ENCODE results near the gene IL22RA2. TPM values are rescaled to one million over a fixed set of nuclear protein-coding genes. Genes with fewer than 3 reads are reported as not detected.

Gene IL22RA2
- polyA plus RNA-seq (2013, experiment 1 of 2), result not detected
- polyA plus RNA-seq (2013, experiment 2 of 2), result not detected

GRCh38 chr6:137173501-137173900 is at the start of gene IL22RA2:
IL22RA2 (minus strand) TSS chr6:137173644; CDS start chr6:137161749, 11,895 bp downstream.
- H3K14ac ChIP-seq (ENCODE audit: low read length), result no peak within 1 kb of the TSS
- H2BK15ac ChIP-seq (ENCODE audit: low read length), result no peak within 1 kb of the TSS
- H3K4me3 ChIP-seq (ENCODE audit: low read length in 2 of 2), result no peak within 1 kb of the TSS
- H4K8ac ChIP-seq (ENCODE audit: low read depth, low read length), result no peak within 1 kb of the TSS
- H3K9me3 ChIP-seq (replicated peaks in 1 of 2; ENCODE audit: control insufficient read depth in 2 of 2, insufficient read depth in 1 of 2, low read depth in 1 of 2, low read length in 2 of 2), result no peaks in the 10 kb centered on the region
- no peaks in the 10 kb centered on the region for H3K4me1 ChIP-seq (ENCODE audit: control insufficient read depth in 2 of 2, insufficient read depth in 1 of 2, low read depth in 1 of 2, low read length in 2 of 2)
- H2BK120ac ChIP-seq (ENCODE audit: low read depth, low read length), result no peak within 1 kb of the TSS
- no peak within 1 kb of the TSS for H2AK5ac ChIP-seq (ENCODE audit: low read depth, low read length)
- H3K27me3 ChIP-seq (ENCODE audit: control insufficient read depth in 3 of 3, insufficient read depth in 3 of 3, low read depth in 1 of 3, low read length in 3 of 3), result no peaks in the 10 kb centered on the region
- no peak within 1 kb of the TSS for H4K91ac ChIP-seq (ENCODE audit: low read depth, low read length, poor library complexity)
- H2AFZ ChIP-seq (ENCODE audit: low read length), result no peak within 1 kb of the TSS
- H3K79me1 ChIP-seq (ENCODE audit: low read depth, low read length), result no peaks in the 10 kb centered on the region
- H3K27ac ChIP-seq (replicated peaks; ENCODE audit: low read length), result no peak within 1 kb of the TSS
- H3K4ac ChIP-seq (ENCODE audit: low read length), result no peak within 1 kb of the TSS
- DNase-seq (ENCODE audit: low spot score), result no peak
- H3K18ac ChIP-seq (ENCODE audit: low read length), result no peak within 1 kb of the TSS
- H3K36me3 ChIP-seq (replicated peaks in 1 of 2; ENCODE audit: control insufficient read depth in 2 of 2, insufficient read depth in 2 of 2, low read length in 2 of 2), result no peaks in the 10 kb centered on the region
- no peak within 1 kb of the TSS for H2BK12ac ChIP-seq (ENCODE audit: low read length)
- H3K23ac ChIP-seq (ENCODE audit: low read depth, low read length, poor library complexity), result no peak within 1 kb of the TSS
- no CpG with 5 or more reads among the region's 4 CpGs for WGBS, 2 donors (ENCODE audit: extremely low coverage in 2 of 2, insufficient read length in 2 of 2, insufficient replicate concordance in 1 of 2)
- no peak within 1 kb of the TSS for H2BK5ac ChIP-seq (ENCODE audit: low read length)
- no peak within 1 kb of the TSS for H3K9ac ChIP-seq (ENCODE audit: low read depth, low read length, poor library complexity)
- no peak within 1 kb of the TSS for H3K4me2 ChIP-seq (ENCODE audit: insufficient read depth, low read length, poor library complexity, severe bottlenecking)

DNA sequence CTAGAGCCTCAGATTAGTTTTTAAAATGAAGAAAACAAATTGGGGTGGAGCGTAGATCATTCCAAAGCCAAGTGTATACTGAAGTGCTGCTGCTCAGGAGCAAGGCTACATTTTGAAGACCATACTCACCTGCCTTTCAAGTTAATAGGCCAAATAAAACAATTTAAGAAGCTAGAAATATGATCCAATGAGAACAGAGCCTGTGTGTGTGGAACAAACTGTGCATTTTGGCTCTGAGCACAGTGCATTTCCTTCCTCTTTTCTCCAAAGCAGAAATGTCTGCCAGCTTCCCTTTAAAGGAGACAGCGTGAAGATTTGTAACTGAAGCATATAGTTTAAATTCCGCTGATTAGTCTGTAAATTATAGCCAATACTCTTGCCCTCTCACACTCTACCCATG is 48.9 kb upstream of the IL22RA2 start:
- WGBS, 2 donors (ENCODE audit: extremely low coverage in 2 of 2, insufficient read length in 2 of 2, insufficient replicate concordance in 1 of 2), result no CpG with 5 or more reads among the region's 3 CpGs

GRCh38 chr6:137219664-137220252 is 46.3 kb upstream of the IL22RA2 start:
- DNase-seq (ENCODE audit: low spot score), result no peak
- H3K4me3 ChIP-seq (ENCODE audit: low read length in 2 of 2), result peak overlapping the region; percentile 90 to 100
- H3K18ac ChIP-seq (ENCODE audit: low read length), result no peak overlapping the region
- no peak overlapping the region for H2BK15ac ChIP-seq (ENCODE audit: low read length)
- H2AFZ ChIP-seq (ENCODE audit: low read length), result peak overlapping the region; percentile 100
- H3K4me2 ChIP-seq (ENCODE audit: insufficient read depth, low read length, poor library complexity, severe bottlenecking), result peak overlapping the region; percentile 70
- H2BK120ac ChIP-seq (ENCODE audit: low read depth, low read length), result no peak overlapping the region
- H3K27ac ChIP-seq (replicated peaks; ENCODE audit: low read length), result no peak overlapping the region
- H2BK5ac ChIP-seq (ENCODE audit: low read length), result no peak overlapping the region
- H3K79me1 ChIP-seq (ENCODE audit: low read depth, low read length), result peaks cover 8% of the 10 kb centered on the region
- H3K9ac ChIP-seq (ENCODE audit: low read depth, low read length, poor library complexity), result no peak overlapping the region
- no peak overlapping the region for H3K14ac ChIP-seq (ENCODE audit: low read length)
- H3K4me1 ChIP-seq (ENCODE audit: control insufficient read depth in 2 of 2, insufficient read depth in 1 of 2, low read depth in 1 of 2, low read length in 2 of 2), result peaks cover 4 to 6% of the 10 kb centered on the region in 2 donors
- H2BK12ac ChIP-seq (ENCODE audit: low read length), result no peak overlapping the region
- H4K91ac ChIP-seq (ENCODE audit: low read depth, low read length, poor library complexity), result no peak overlapping the region
- H4K8ac ChIP-seq (ENCODE audit: low read depth, low read length), result no peak overlapping the region
- no peak overlapping the region for H3K23ac ChIP-seq (ENCODE audit: low read depth, low read length, poor library complexity)
- no peak overlapping the region for H2AK5ac ChIP-seq (ENCODE audit: low read depth, low read length)
- H3K9me3 ChIP-seq (replicated peaks in 1 of 2; ENCODE audit: control insufficient read depth in 2 of 2, insufficient read depth in 1 of 2, low read depth in 1 of 2, low read length in 2 of 2), result no peaks in the 10 kb centered on the region
- no peak overlapping the region for H3K4ac ChIP-seq (ENCODE audit: low read length)
- whole genome bisulfite sequencing, 2 donors (ENCODE audit: extremely low coverage in 2 of 2, insufficient read length in 2 of 2, insufficient replicate concordance in 1 of 2), result no CpG with 5 or more reads among the region's 6 CpGs
- no peaks in the 10 kb centered on the region for H3K27me3 ChIP-seq (ENCODE audit: control insufficient read depth in 3 of 3, insufficient read depth in 3 of 3, low read depth in 1 of 3, low read length in 3 of 3)
- H3K36me3 ChIP-seq (replicated peaks in 1 of 2; ENCODE audit: control insufficient read depth in 2 of 2, insufficient read depth in 2 of 2, low read length in 2 of 2), result no peaks in the 10 kb centered on the region

More for the DNA sequence above, 48.9 kb upstream of the IL22RA2 start:
- Histone ChIP-seq H3K9me3 (replicated peaks in 1 of 2; ENCODE audit: control insufficient read depth in 2 of 2, insufficient read depth in 1 of 2, low read depth in 1 of 2, low read length in 2 of 2) (no peaks in the 10 kb centered on the region), H2BK12ac (ENCODE audit: low read length) (no peak overlapping the region), H3K9ac (ENCODE audit: low read depth, low read length, poor library complexity) (no peak overlapping the region), H4K91ac (ENCODE audit: low read depth, low read length, poor library complexity) (no peak overlapping the region), H3K18ac (ENCODE audit: low read length) (no peak overlapping the region), H2BK15ac (ENCODE audit: low read length) (no peak overlapping the region), H3K36me3 (replicated peaks in 1 of 2; ENCODE audit: control insufficient read depth in 2 of 2, insufficient read depth in 2 of 2, low read length in 2 of 2) (no peaks in the 10 kb centered on the region), H4K8ac (ENCODE audit: low read depth, low read length) (no peak overlapping the region), H3K23ac (ENCODE audit: low read depth, low read length, poor library complexity) (no peak overlapping the region), H3K4me1 (ENCODE audit: control insufficient read depth in 2 of 2, insufficient read depth in 1 of 2, low read depth in 1 of 2, low read length in 2 of 2) (peaks cover 4 to 6% of the 10 kb centered on the region in 2 donors), H3K14ac (ENCODE audit: low read length) (no peak overlapping the region), H3K27ac (replicated peaks; ENCODE audit: low read length) (no peak overlapping the region), H2BK5ac (ENCODE audit: low read length) (no peak overlapping the region), H3K27me3 (ENCODE audit: control insufficient read depth in 3 of 3, insufficient read depth in 3 of 3, low read depth in 1 of 3, low read length in 3 of 3) (peaks cover 0 to 4% (median 0%) of the 10 kb centered on the region in 3 experiments), H3K79me1 (ENCODE audit: low read depth, low read length) (peaks cover 5% of the 10 kb centered on the region), H2AFZ (ENCODE audit: low read length) (no peak overlapping the region), H2BK120ac (ENCODE audit: low read depth, low read length) (no peak overlapping the region), H2AK5ac (ENCODE audit: low read depth, low read length) (no peak overlapping the region), H3K4ac (ENCODE audit: low read length) (no peak overlapping the region), H3K4me2 (ENCODE audit: insufficient read depth, low read length, poor library complexity, severe bottlenecking) (no peak overlapping the region), H3K4me3 (ENCODE audit: low read length in 2 of 2) (no peak overlapping the region)
- DNase-seq (ENCODE audit: low spot score), result no peak

DNA sequence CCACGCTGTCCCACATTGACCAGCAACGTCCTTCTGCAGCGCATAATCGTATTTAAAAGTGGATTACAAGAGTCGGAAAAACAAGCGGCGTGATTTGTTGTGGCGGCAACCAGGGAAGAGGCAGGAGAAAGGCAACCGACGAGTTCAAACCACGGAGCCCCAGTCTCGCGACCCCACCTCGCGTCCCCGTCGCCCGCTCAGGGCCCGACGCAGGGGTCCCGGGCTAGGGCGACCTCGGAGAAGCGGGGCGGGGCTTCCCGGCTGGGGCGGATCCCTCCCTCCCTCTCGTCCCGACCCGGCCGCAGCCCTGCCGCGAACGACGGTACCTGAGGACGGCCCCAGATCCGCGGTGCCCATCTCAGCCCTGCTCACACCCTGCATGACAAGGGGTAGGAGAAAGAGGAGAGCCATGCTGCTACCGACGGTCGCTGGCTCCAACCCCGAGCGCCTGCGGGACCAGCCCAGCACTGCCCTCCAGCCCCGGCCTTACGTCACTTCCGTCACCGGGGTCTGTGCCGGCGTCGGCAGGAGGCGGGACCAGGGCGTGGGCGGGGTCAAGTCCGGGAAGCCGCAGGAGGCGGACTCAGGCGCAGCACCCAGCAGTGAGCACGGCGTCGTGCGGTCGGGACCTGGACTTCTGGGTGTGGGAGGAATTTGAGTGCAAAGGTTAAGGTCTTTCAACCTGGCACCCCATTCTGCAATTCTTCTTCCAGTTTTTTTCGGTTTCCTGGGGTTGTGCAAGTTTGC is 45.6 kb upstream of the IL22RA2 start, which contains the start of gene IFNGR1:
Gene IFNGR1 (minus strand): TSS at position 469 of the 747 bp plus-strand sequence. CDS start 58 bp downstream, at position 411.
- Histone ChIP-seq H3K27me3 (ENCODE audit: control insufficient read depth in 3 of 3, insufficient read depth in 3 of 3, low read depth in 1 of 3, low read length in 3 of 3) (no peaks in the 10 kb centered on the region), H4K91ac (ENCODE audit: low read depth, low read length, poor library complexity) (peak within 1 kb of the TSS; percentile 49), H2BK120ac (ENCODE audit: low read depth, low read length) (no peak within 1 kb of the TSS), H3K4ac (ENCODE audit: low read length) (no peak within 1 kb of the TSS), H4K8ac (ENCODE audit: low read depth, low read length) (no peak within 1 kb of the TSS), H3K4me3 (ENCODE audit: low read length in 2 of 2) (peak within 1 kb of the TSS; percentile 90 to 100), H2BK12ac (ENCODE audit: low read length) (no peak within 1 kb of the TSS), H3K27ac (replicated peaks; ENCODE audit: low read length) (peak within 1 kb of the TSS; percentile 68), H3K79me1 (ENCODE audit: low read depth, low read length) (peaks cover 8% of the 10 kb centered on the region), H3K9me3 (replicated peaks in 1 of 2; ENCODE audit: control insufficient read depth in 2 of 2, insufficient read depth in 1 of 2, low read depth in 1 of 2, low read length in 2 of 2) (no peaks in the 10 kb centered on the region), H2AK5ac (ENCODE audit: low read depth, low read length) (no peak within 1 kb of the TSS), H3K14ac (ENCODE audit: low read length) (peak within 1 kb of the TSS; percentile 99), H3K18ac (ENCODE audit: low read length) (peak within 1 kb of the TSS; percentile 99), H3K4me1 (ENCODE audit: control insufficient read depth in 2 of 2, insufficient read depth in 1 of 2, low read depth in 1 of 2, low read length in 2 of 2) (peaks cover 4 to 6% of the 10 kb centered on the region in 2 donors), H3K36me3 (replicated peaks in 1 of 2; ENCODE audit: control insufficient read depth in 2 of 2, insufficient read depth in 2 of 2, low read length in 2 of 2) (no peaks in the 10 kb centered on the region), H2BK15ac (ENCODE audit: low read length) (peak within 1 kb of the TSS; percentile 61), H3K9ac (ENCODE audit: low read depth, low read length, poor library complexity) (peak within 1 kb of the TSS; percentile 97), H2BK5ac (ENCODE audit: low read length) (peak within 1 kb of the TSS; percentile 89), H3K4me2 (ENCODE audit: insufficient read depth, low read length, poor library complexity, severe bottlenecking) (peak within 1 kb of the TSS; percentile 70), H2AFZ (ENCODE audit: low read length) (peak within 1 kb of the TSS; percentile 100), H3K23ac (ENCODE audit: low read depth, low read length, poor library complexity) (peak within 1 kb of the TSS; percentile 97)
- no CpG with 5 or more reads among the region's 64 CpGs for WGBS, 2 donors (ENCODE audit: extremely low coverage in 2 of 2, insufficient read length in 2 of 2, insufficient replicate concordance in 1 of 2)
- DNase-seq (ENCODE audit: low spot score), result peak; percentile 83
